ENCODE measurements around the gene LRRK1.

The LRRK1 gene

DNA sequence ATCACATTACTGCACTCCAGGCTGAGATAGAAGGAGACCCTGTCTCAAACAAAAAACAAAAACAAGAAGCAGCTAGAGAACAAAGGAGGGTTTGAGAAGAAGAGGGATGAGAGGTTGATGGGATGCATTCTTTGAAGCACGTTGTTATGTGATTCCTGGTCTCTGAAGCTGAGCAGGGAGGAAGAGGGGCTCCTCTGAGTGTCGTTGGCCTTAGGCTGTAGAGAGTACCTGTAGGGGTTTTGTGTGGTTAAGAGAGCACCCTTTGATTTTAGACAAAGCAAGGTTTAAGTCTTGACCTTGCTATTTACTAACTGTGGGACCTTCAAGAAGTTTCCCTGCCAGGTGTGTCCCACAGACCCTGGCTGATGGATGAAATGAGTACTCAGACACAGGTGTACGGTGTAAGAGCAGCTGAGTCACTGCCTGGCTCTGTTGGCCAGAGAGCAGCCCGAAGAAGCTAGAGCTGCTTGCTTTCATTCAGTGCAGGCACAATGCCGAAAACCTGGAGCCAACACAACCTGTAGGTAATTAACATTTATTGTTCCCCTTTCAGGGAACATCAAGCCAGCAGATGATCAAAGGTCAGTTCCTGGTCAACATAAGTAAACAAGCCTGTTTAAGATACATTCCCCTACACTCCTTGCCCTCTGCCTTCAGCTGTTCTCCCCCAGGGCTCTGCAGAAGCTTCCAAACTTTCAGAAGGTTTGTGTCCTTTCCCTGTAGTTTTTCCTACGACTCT, 67.2 kb downstream of the LRRK1 start:
- DNase-seq = no peak

DNA sequence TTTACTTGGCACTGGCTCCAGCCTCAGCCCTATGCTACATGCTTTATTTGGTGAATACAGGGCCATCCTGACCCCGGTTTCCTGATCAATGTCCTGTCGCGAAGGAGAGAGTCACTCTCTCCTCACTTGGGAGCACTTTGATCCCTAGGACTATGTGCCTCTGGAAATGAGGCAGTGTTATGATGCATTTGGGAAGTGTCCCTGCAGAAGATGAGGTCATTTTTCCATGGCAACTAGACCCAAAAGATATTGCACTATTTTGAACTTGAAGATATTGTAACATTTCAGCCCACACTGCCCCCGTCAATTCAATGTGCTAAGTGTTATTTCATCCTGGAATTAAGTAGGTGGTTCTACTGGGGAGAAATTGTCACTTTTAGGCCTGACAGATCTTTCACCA, 68.0 kb downstream of the LRRK1 start:
- no peak for DNase-seq

DNA sequence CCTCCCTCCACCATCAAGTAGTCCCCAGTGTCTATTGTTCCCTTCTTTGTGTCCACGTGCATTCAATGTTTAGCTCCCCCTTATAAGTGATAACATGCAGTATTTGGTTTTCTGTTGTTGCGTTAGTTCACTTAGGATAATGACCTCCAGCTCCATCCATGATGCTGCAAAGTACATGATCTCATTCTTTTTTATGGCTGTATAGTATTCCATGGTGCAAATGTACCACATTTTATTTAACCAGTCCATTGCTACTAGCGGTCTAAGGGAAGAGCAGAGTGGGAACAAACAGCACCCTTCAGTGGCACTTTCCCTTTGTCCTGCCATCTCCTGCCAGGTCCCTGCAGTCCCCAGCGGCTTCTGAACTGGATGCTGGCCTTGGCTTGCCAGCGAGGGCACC, 69.1 kb downstream of the LRRK1 start:
- no peak for DNase-seq

DNA sequence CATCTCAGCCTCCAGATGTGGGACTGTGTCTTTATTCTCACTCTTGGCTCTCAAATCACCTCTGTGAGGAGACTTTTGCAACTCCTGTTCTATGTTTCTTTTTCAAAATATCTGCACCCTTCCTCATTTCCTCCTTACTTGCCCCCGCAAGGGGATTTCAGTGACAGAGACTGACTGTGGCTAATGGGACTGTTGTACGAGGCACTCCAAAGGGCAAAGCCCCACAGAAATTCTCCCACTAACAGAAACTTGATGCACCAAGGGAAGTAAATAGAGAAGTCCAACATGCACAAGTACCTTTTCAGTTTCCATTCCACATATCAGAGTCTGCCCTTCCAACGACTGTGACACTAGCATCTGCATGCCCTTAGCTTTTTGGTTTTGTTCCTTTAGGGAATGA, 69.7 kb downstream of the LRRK1 start:
- no peak for DNase-seq

DNA sequence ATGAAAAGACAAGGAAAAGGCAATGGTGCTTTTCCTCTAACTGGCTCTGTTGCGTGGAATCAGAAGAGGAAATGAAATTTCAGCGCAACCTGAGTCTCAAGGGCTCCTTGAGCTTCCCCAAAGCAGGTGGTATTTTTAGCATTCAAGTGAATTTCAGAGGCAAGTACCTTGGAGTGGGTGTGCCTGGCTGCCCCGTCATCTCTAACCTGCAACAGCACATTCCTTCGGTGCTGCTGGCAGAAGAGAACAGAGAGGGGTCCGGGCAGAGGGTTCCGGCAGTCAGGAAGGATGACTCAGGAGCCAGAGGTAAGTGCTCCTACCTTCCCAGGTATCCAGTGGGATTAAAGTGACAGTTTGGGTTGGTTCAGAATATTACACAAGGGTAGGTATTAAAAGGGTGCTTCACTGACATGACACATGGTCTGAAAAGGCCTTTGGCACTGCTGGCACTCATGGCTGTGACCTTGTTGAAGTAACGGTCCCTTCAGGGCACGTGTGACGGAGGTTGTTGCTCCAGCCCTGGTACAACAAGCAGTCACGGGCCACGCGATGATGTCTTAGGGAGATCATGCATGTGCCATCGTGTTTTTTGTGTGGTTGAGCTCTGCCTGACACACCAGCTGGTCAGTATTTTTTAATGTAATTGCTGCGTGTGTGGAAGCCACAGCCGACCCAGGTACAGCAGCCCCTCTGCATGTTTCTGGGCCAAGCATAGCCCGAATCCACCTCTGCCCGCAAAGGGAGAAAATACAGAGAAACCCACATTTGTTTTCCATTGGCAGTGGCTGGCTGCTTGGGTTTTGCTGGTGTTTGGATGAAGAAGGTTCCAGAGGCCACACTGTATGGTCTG, 75.7 kb downstream of the LRRK1 start:
- no peak for DNase-seq

DNA sequence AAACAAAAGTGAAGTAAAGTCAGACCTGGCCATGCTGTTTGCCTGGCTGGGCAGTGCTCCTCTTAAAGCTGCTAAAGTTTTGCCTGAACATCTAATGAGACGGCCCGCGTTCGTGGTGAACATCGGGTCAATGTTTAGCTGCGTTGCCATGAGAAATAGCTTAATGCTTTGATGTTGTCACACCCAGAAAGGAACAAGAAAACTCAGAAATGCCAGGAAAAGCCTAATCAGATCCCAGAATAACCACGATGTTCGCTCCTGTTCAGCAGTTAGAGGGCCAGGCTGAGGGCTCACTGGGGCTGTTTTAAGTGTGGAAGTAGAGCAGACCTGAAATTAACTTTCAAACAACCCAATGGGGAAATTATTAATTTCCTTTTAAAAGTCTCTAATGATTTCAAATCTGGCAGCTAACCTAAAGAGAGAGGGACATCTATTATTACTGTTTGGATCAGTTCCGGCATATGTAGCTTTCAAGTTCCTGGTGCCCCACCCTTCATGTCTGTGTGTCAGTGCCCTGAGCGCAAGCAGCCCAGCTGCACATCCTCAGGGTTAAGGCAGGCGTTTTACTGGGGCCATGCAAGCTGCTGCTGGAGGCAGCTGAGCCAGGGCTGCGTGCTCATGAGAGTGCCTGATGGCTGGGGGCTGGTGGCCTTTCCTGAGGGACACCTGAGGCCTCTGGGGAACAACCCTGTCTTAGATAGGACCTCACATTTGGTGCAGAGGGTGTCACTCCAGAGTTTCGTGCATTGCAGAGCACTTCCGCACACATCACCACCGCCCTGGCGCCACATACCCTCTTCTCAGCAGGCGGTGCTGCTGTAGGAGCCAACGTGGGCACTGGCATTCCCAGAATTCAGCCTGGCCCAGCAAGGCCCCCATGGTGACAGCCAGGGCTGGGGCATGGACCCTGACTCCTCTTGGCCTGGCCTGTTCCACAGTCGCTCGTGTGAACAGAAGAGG, 76.6 kb downstream of the LRRK1 start:
- DNase-seq = no peak

DNA sequence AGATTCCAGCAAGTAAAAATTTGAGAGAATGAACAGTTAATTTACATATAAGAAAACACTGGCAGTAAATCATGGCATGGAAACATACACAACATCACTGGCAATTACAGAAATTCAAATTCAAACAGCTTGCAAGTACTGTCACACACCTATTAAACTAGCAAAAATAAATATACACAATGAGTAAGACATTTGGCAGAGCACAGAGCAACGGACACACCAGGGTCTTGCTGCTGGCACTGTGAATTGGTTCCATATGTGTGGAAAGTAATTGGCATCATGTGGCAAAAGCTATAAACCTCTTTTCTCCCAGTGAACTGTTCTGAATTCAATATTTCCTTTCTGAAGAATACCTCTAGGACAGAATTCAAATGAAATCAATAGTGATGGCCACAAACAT, 78.3 kb downstream of the LRRK1 start:
- no peak for DNase-seq

DNA sequence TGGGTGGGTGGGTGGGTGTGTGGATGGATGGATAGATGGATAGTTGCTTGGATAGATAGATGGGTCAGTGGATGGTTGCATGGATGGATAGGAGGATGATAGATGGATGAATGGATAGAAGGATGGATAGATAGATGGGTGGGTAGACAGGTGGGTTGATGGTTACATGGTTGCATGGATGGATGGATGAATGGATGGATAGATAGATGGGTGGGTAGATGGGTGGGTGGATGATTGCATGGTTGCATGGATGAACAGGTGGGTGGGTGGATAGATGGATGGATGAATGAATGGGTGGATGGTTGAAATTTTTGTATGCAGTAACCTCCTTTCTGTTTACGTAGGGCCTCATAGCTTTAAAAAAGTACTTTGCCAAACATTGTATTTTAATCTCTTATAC, 79.5 kb downstream of the LRRK1 start:
- no peak for DNase-seq

DNA sequence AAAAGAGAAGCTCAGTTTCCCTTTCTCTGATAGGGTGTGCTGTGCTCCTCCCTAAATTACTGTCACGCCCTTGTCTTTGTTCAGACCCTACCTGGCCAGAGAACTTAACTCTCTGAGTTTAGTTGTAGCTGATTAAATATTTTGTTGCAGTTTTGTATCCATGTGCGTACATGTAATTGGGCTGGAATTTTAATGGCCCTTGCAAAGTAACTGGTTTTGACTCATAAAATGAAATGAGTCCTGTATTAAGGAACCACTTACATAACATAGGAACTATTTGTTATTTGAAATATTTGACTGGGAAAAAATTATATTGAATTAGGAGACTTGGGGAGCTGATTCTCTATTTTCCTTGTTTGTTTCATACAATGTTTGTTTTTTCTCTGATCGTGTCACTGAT, 80.2 kb downstream of the LRRK1 start:
- no peak for DNase-seq

DNA sequence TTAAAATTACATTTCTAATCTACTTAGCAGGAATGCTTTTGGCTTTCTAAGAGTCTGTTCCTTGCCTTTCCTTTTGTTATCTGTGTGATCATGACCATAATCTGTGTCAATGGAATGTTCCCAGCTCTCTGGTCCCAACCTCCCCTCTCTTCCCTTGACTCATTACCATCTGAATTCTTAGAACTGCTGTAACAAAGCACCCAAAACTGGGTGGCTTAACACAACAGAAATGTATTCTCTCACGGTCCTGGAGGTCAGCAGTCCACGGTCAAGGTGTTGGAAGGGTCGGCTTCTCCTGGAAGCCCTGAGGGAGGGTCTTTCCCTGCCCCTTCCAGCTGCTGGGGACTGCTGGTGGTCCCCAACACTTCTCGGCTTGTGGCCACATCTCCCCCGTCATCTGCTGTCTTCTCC, 81.1 kb downstream of the LRRK1 start:
- no peak for DNase-seq

DNA sequence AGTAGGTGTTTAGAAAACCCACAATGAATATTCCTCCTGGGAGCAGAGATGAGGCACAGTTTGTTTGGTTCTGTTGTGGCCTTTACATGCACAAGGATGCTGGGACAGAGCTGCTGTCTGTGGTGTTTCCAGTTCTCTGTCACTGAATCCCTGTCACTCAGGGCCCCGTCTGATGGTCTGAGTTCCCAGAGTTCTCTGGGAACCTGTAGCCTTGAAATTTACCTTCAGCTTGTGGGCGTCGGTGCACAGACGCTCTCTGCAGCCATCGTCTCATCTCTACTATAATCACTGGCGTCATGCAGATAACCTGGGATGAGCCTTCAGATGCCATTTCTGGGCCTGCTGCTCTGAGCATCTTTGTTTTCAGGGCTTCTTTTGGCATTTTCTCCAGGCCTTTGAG, 81.9 kb downstream of the LRRK1 start:
- no peak for DNase-seq

DNA sequence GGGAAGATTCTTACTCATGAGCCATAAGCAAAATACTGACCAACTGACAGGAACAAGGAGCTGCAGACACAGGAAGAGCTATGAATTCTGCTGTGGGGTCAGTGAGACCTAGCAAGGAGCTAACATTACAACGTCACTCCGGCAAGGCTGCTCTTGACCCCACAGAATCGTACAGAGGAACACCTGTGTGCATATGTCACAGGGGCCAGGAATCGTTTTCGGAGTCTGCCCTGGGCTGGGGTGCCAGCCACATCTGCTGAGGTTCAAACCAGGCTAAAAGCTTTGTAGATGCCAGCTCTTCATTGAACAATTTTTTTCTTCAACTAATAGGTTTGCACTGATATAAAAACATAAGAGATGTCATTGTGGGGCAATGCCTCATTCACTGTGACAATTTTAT, 82.6 kb downstream of the LRRK1 start:
- DNase-seq = no peak

DNA sequence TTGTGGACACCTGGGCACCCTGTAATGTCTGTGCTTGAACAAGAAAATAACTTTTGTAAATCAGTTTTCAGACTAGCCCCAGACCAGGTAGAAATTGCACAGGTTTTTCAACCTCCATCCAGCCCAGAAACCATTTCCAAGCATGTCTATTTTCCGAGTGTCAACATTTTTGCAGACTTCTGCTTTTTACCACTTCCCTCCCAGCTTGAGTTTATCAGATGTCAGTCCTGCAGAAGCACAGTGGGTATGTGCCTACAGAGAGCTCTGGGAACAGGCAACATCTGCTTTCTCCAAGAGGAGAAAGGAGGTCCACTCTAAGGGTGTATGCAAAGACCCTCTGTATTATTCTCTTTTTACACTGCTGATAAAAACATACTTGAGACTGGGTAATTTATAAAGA, 83.9 kb downstream of the LRRK1 start:
- DNase-seq = no peak

DNA sequence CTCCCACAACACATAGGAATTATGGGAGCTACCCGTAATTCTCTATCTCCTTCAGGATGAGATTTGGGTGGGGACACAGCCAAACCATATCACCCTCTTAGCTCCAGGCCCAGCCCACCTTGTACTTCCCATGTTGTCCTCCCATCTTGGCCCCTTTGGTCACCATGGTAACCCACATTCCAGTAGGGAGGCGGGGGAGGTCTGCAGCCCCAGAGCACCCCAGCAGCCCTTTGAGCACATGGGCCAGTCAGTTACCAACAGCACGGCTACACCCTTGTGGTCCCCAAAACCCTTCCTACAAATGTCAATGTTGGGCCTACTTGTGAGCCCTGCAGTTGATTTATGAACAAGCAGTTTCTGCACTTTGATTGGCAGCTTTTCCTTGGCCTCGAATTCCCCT, 84.5 kb downstream of the LRRK1 start:
- no peak for DNase-seq

DNA sequence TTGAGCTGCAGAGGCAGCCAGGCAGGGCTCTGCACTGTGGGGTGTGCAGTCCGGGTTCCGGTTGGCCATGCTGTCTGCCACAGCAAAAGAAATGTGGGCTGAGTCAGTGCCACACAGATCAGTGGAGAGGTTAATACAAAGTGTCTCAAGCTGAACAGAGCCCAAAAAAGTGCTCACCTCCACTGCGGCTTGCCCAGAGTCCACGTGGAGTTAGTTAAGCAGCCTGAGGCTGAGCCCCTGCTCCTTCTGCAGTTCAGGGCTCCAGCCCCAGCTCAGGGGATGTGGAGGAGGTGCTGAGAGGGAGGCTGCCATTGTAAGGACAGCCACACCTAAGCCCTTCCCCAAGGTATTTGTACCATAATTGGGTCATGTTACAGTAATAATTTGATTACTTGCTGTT, 85.3 kb downstream of the LRRK1 start:
- no peak for DNase-seq

DNA sequence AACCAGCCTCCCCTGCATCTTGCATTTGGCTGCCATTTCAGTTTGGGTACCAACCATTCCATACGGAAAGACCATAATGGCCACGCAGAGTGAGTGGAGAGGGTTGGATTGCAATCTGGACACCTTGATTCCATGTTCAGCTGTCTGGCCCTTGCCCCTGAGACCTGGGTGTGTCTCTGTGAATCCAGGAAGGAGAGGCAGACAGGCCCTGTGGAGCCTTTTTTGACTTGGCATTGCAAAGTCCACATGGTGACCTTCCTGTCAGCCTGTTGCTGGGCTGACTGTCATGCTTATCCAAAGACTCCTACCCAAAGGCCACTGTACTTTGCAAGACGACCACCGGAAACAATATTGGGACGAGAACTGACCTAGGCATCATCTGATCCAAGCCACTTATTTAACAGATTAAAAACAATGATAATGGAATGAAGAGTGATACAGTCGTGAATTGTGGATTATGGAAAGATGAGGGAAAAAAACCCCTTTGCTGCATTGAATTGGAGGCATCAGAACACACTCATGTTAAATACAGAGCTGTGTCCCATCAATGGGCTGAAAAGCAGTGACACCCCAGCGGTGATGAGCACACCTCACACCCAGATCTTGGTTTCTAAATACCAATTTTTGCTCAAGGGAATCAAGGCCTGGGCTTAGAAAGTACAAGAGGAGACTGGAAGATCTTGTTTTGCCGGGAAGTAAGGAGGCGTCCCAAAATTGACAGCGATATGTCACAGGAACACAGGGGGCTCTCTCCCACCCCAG, 86.0 kb downstream of the LRRK1 start:
- DNase-seq = no peak

DNA sequence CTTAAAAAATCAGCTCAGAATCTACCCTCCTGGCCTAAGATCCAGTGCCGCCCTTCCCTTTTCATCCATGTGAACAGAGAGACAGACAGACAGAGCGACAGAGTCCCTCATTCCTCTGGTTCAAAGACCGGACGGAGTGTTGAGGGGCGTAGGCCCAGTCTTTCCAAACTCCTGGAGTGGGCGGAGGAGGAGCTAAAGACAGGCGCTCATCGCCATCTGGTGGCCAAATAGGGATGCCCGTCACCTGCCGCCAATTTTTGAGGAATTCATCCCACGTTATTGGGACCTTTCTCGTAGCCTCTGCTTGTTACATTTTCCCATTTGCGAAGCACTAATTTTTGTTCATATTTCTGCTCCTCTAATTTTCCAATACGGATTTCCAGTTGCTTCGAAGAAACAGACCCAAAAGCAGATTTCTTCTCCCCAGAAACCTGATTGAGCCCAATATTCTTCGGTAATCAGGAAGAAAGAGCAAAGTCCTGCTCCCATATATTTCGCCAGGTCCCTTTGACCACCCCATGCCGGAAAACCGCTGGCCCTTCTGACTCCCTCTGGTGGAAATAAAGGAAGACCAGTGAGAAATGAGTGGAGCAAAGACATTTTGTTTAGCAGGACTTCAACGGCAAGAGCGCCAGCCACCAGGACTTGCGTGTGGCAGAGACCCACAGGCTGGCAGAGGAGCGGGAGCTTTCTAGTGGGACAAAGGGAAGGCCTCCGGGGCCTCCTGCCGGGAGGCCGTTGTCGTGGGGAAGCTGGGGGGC, 88.0 kb downstream of the LRRK1 start:
- peak; percentile 55 for DNase-seq

DNA sequence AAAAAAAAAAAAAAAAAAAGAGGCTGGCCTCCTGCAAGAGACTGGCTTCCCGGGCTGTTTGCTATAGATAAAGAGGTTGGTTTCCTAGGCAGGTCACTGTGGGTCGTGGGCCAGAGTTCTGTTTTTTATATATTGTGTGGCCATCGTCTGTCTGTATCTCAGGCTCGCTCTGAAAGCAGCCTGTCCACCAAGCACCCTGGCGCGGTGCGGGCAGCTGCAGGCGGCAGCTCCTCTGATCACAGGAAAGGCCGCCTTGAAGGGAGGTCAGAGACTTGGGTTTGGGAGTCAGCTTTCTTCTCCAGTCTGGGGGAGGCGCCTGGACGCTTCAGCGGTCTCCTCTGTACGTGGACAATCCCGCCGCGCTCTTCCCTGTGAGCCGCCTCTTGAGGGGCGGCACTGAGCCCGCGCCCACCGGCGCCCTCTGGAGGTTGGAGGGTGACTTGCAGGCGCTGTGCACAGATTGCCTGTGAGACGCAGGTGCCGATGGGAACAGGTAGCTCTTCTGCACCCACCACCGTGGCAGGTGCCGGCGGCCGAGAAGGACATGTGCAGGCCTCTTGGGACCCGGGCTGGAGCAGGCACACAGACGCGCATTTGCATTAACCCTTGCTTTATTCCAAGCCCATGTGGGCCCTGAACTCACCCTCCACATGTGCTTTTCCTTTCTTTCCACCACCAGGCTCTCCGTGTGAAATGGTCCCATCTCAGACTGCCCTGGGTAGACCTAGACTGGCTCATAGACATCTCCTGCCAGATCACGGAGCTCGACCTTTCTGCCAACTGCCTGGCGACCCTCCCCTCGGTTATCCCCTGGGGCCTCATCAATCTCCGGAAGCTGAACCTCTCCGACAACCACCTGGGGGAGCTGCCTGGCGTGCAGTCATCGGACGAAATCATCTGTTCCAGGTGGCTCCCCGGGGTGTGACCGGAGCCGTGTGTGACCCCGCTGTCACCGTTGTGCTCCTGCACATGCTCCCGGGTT, 89.3 kb downstream of the LRRK1 start:
- DNase-seq = peak; percentile 63

DNA sequence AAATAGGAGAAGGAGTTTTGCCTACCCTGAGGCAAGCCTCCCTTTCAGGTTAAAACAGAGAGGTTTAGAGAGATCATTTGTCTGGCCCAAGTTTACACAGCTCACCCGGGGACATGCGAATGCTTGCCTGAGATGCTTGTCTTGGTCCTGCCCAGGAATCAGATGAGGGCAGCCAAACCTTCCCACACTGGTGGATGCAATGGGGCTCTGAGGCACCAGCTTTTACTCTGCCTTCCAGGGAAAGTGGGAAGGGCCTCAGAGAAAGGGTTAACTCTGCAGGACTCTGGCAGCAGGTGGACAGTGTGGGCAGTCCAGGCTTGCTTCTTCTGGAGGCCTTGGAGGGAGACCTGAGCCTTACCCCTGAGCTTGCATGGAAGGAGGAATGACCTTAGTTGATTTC, 90.0 kb downstream of the LRRK1 start:
- DNase-seq = no peak

DNA sequence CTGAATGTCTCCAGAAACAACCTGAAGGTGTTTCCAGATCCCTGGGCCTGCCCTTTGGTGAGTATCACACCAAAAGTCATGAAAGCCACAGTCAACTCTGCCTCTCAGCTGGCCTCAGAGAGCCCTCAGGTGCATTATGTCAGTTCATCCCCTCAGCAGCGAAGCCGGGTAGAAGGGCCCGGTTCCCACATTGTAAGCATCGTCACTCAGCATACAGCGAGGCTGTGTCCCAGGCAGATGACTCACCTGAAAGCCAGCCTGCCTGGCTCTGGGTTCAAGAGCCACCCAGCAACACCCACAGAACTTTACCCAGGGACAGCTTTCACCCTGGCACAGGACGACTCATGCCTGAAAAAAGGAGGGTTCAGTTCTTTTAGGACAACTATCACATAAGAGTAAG, 91.6 kb downstream of the LRRK1 start:
- DNase-seq = no peak

All from 8988T (cell line).